GM21526 (cell line): ENCODE data around the gene ZNF629.
A peak's percentile ranks its signal among the peaks of the same experiment; 100 is the strongest.

Experiments
- ATAC-seq: cut with Tn5 transposase; IDR thresholded peaks from one replicate; pipeline ENCODE4 v1.9.1; 2021; ENCODE audit warnings: moderate library complexity; ENCODE audit not compliant: unreplicated experiment, low FRiP score

Gene ZNF629

DNA sequence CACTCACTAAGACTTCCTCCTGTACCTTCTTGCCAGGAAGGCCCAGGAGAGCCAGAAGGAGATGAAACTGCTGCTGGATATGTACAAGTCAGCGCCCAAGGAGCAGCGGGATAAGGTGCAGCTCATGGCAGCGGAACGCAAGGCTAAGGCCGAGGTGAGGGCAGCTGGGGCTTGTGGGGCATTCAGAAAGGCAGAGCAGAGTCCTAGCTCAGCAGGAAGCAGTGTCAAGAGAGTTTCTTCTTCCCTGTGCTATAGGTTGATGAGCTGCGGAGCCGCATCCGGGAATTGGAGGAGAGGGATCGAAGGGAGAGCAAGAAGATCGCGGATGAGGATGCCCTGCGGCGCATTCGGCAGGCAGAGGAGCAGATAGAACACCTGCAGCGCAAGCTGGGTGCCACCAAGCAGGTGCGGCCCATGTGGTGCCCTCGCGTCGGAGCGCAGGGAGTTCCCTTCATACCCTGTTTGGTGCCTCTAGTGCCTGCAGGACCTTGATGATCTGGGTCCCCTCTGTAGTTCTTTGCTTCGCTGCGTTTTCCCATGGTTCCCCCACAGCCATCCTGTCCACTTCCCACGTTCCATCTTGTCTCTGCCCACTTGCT, 18.3 kb downstream of the ZNF629 start:
- ATAC-seq: no peak

DNA sequence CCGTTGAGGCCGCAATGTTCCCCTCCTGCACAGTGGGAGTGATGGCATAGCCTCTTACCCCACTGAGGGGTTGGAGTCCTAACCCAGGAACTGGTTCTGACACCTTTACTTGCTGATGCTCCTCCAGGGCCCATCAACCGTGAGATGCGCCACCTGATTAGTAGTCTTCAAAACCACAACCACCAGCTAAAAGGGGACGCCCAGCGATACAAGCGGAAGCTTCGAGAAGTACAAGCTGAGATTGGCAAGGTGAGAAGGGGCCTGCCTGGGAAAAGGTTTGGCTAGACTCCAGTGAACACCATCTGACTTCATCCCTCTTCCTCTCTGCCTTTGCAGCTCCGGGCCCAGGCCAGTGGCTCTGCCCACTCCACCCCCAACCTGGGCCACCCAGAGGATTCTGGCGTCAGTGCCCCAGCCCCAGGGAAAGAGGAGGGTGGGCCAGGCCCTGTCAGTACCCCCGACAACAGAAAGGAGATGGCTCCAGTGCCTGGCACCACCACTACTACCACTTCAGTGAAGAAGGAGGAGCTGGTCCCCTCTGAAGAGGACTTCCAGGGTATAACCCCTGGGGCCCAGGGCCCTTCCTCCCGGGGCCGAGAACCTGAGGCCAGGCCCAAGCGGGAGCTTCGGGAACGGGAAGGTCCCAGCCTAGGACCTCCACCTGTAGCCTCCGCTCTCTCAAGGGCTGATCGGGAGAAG, 19.1 kb downstream of the ZNF629 start:
- ATAC-seq: no peak

DNA sequence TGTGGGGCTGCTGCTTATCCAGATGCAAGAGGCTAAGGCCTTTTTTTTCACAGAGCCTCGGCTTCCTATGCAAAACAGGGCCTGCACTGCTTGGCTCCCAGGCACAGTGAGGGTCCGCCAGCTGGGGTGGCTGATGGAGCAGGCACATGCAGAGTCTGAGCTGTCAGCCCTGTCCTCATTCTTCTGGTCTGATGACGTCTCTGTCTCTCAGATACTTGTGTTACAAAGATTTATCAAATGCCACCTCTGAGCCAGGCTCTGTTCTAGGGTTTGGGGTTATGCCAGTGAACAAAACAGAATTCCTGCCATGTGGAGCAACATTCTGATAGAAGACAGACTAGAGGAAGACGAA, 20.1 kb downstream of the ZNF629 start:
- ATAC-seq: no peak

DNA sequence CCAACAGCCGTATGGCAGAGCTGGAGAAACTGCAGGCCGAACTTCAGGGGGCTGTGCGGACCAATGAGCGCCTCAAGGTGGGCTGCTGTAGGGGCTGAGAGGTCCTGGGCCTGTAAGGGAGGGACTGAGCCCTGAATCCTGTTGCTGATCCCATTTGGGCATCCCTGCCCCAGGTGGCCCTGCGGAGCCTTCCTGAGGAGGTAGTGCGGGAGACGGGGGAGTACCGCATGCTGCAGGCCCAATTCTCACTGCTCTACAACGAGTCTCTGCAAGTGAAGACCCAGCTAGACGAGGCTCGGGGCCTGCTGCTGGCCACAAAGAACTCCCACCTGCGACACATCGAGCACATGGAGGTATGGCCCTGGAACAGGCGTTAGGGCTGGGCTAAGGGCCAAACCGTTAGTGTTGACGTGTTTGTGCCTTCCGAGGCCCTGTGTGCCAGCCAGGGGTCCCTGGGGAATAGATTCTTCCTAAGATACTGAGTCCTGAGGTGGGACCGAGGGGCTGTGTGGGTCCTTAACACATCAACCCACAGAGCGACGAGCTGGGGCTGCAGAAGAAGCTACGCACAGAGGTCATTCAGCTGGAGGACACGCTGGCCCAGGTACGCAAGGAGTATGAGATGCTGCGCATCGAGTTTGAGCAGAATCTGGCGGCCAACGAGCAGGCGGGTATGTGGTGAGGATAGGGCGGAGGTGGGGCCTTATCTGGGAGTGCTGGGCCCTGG, 20.6 kb downstream of the ZNF629 start:
- ATAC-seq: no peak

DNA sequence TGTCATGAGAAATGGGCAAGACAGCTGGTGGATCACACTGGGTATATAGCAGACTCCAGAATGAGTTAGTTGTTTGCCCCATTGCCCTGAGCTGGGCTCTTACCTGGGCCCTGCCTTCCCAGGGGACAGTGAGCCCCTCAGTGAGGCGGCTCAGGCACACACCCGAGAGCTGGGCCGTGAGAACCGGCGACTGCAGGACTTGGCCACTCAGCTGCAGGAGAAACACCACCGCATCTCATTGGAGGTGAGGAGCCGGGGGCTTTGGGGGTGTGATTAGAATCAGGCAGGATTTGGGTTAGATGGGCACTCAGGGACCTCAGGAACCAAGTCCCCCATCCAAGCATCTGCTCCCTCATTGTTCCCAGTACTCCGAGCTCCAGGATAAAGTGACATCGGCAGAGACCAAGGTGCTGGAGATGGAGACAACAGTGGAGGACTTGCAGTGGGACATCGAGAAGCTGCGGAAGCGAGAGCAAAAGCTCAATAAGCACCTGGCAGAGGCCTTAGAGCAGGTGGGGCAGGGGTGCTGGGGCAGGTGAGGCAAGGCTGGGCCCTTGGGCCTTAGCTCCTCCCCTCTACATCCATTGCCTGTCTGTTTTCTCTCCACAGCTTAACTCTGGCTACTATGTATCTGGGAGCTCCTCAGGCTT, 22.1 kb downstream of the ZNF629 start:
- no peak for ATAC-seq

DNA sequence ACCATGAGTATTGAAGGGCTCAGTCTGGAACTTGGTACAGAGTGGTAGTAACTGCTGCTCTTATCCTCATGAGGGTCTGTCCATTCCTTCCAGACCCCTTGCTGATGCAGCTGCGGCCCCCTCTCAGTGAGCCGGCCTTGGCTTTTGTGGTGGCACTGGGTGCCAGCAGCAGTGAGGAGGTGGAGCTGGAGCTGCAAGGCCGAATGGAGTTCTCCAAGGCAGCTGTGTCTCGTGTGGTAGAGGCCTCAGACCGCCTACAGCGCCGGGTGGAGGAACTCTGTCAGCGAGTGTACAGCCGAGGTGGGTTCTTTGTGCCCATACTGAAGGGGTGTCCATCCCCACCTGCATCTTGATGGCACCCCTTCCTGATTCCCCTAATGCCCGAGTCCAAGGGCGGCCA, 22.9 kb downstream of the ZNF629 start:
- ATAC-seq: no peak

DNA sequence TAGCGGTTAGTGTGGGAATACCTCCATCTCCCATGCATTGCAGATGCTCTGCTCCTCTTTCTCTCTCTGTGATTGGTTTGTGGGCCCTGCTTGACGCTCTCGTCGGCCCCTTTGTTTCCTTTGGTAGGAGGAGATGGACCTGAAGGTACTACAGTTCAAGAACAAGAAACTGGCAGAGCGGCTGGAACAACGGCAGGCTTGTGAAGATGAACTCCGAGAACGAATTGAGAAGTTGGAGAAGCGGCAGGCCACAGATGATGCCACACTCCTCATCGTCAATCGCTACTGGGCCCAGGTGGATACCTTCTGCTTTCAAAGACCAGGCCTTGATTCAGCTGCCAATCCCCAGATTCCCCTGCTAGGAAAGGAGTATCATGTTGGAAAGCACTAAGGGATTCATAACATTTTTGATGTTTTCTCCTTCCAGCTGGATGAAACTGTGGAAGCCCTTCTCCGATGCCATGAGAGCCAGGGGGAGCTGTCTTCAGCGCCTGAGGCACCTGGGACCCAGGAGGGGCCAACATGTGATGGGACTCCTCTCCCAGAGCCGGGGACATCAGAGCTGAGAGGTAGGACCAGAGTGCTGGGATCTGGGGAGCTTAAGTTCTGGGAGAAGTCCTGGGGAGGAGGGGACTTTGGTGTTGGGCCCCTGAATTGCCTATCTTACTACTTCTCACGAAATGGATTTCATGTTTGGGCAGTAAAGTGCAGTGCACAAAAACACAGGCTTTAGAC, 23.8 kb downstream of the ZNF629 start:
- no peak for ATAC-seq

DNA sequence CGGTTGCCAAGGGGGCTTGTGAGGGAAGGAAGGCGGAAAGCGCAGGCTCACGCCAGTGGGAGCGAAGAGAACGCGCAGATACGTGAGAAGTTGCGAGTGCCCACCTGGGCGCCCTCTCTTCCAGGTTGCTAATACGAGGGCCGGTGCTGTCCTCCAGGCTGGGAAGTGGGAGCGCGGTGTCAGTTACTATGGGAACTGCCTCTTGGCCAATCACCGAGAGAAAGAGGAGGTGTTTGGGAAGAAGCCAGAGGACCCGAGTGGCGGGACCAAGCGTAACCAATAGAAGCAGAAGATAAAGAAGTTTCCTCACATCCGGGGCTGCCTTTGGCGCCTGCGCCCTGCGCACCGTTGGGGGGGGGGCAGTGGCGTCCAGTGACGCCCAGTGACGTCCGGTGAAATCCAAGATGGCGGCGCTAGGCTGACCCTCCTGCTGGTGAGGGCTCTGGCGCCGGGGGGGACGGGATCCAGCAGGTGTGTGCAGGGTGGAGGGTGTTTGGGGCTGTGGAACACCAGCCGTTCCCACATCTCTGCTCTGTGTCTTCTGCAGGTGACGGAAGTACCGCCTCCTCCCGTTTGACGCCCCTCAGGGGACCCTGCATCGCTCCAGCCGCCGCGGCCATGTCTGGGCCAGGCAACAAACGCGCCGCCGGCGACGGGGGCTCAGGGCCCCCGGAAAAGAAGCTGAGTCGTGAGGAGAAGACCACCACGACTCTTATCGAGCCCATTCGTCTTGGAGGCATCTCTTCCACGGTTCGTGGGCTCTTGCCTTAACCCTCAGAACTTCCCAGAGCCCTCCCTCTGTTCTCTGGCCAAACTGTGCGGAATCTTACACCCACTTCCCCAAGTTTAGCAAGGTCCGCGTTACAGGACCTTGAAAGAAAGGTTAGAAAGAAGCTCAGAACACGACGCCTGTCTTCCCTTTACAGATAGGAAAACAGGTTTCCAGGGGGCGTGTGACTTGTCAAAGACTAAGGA, 24.8 kb downstream of the ZNF629 start, which contains the start of the genes CFAP119 and RNF40:
Gene CFAP119 (minus strand): TSS at position 135 of the 975 bp plus-strand sequence. CDS start 314 bp downstream, outside the sequence.
Gene RNF40 (plus strand): TSS at position 395 of the 975 bp plus-strand sequence. CDS start 224 bp downstream, at position 619.
- peak; percentile 72 for ATAC-seq

DNA sequence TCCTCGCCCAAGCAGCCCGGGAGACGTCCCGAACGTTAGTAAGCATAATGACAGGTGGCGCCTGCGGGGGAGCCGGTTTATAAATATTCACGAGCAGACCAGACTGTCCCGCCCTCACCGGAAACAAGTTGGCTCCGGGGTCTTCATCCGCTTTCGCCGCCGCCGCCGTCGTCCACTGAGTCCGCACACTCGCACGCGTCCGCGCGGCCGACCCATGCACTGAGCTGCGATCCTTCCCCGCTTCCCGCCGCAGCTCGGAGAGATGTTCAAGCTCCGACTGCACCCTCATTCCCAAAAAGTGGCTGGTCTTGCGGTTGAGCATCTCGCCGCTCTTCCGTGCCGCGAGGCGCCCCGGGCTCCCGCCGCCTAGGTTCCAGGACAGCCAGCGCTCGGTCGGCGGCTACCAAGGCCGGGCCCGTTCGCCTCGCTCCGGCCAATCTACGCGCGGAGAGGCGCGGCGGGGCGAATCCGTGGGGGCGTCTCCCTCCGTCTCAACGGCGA, 25.5 kb downstream of the ZNF629 start:
- peak; percentile 7 for ATAC-seq

DNA sequence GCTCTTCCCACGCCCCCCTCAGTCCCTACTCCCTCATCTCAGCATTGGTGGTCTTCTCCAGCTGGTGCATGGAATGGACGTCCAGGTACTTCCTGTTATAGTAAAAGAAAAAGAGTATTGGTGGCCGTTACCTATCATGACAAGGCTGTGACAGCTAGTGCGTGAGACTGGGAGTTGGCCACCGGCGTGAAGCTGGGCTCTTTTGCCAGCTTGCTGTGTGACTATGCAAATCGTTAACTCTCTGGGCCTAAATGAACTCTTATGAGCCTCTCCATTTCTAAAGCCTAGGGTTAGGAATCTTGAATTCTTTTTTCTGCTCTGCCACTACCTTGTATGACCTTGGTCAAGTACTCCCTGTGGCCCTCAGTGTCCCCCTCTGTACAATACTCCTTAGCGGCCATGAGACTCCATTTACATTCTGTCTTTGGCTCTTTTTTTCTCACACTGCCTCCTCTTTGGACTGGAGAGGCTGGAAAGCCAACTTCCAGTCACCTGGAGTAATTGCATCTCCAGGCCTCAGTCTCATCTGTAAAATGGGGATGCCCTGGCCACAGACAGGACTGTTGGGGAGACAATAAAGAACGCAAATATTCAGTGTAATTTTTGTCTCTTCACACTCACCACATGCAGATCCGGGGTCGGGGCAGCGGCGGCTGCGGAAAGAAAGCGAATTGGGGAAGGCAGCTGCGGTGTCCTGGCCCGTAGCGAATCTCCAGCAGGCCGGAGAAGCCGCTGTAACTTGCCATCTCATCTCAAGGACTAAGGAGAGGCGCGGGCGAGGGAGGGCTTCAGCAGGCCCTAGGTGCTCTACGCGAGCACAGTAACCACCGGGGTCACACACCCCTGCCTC, 26.2 kb downstream of the ZNF629 start:
- no peak for ATAC-seq

DNA sequence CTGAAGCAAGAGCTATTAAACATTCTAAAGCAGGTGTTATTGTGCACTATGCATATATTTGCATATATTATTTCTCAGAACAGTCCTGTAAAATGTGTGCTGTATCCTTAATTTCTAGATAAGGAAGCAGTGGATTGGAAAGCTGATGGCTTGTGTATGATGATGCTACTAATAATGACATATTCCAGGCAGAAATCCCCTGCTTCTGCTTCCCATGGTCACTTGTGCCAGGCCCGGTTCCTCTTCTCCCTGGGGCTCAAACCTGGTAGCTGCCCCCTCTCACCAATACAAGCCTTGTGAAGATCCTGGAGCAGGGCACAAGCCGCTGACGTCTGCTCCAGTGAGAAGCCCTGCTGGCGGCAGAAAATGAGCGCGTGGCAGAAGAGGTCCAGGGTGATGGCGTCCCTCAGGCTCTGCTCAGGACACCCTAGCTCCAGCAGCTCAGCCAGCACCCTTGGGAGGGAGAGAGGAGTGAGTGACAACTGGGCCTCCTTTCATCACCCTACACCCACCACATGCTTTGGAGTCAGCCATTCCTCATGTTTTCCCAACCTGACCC, 26.9 kb downstream of the ZNF629 start:
- no peak for ATAC-seq

DNA sequence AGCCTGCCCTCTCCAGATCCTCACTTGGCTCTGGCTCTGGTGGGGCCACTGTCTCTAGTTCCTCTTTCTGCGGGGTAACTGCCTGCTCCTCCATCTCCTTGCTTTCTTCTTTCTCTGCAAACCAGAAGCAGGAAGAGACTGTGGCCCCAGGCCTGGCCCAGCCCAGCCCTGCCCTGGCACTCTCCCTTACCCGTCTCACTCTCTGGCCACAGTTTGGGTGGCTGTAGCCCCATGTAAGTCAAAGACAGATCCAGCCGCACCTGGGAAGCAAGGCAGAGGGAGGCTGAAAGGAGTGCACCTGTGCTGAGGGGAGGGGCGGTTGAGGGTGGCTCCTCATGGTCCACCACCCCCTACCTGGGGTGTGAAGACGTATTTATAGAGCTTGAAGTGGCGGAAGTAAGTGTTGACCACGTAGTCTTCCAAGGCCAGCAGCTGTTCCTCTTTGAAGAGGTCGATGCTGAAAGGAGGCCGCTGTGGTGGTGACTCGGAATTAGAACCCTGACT, 28.0 kb downstream of the ZNF629 start:
- ATAC-seq: no peak

DNA sequence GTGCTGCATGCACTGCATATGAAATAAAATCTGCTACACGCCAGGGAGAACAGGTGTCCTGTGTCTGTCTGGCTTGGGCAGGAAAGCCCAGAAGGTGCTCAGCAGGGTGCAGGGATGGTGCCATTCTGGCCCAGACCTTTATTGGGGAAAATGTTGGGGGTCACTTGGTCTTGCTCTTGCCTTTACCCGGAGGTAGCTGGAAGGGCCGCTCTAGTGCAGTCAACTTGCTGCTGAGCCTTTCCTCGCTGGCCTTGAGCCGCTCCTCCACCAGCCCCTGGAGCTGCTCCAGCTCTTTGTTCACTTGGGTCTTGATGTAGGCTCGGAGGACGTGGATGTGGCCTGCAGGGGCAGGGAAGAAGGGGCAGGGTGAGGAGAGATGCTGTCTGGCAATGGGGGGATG, 29.7 kb downstream of the ZNF629 start:
- ATAC-seq: no peak

DNA sequence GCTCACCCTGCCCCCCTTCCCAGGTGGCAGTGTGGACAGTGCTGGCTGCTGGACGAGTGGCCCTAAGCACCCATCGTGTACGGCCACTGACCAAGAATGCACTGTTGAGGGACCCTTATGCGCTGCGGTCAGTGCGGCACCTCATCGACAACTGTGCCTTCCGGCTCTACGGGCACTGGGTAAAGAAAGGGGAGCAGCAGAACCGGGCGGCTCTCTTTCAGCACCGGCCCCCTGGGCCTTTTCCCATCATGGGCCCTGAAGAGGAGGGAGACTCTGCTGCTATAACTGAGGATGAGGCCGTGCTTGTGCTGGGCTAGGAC, 30.3 kb downstream of the ZNF629 start:
- ATAC-seq: no peak

DNA sequence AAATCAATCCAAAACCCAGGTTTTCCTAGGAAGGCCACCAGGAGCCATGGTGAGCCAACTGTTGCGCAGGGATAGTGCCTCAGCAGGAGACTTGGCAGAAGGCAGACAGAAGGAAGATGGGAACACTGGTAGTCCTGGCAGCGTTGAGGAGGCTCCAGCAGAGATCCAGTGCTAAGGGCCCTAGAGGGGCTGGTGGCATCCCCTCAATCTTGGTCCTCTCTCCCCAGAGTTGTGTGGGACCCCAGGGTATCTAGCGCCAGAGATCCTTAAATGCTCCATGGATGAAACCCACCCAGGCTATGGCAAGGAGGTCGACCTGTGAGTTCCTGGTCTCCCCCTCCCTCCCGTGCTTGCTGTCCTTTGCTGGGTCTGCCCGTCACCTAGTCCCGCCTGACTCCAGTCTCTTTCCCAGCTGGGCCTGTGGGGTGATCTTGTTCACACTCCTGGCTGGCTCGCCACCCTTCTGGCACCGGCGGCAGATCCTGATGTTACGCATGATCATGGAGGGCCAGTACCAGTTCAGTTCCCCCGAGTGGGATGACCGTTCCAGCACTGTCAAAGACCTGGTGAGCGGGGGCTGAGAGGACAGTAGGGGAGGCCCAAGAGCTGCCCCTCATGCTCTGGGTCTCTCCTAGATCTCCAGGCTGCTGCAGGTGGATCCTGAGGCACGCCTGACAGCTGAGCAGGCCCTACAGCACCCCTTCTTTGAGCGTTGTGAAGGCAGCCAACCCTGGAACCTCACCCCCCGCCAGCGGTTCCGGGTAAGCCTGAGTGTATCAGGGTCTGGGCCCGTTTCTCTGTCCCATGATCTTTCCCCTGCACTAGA, 30.8 kb downstream of the ZNF629 start:
- ATAC-seq: no peak

DNA sequence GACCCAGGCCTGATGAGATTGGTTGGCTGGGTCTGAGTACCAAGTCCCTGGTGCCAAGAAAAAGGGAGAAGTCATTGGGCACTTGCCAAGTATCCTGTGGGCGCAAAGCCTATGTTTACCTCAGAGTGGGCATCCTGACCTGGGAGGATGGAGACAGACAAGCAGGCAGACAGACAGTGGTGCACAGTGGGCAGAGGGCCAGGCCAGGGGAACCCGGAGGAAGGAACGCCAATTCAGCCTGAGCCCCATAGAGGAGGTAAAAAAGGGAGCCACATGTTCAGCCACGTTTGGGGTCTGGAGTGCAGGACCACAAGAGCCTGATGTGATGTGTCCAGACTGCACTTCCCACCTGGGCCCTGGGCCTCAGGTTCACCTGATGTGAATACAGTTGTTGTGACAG, 33.4 kb downstream of the ZNF629 start:
- no peak for ATAC-seq

DNA sequence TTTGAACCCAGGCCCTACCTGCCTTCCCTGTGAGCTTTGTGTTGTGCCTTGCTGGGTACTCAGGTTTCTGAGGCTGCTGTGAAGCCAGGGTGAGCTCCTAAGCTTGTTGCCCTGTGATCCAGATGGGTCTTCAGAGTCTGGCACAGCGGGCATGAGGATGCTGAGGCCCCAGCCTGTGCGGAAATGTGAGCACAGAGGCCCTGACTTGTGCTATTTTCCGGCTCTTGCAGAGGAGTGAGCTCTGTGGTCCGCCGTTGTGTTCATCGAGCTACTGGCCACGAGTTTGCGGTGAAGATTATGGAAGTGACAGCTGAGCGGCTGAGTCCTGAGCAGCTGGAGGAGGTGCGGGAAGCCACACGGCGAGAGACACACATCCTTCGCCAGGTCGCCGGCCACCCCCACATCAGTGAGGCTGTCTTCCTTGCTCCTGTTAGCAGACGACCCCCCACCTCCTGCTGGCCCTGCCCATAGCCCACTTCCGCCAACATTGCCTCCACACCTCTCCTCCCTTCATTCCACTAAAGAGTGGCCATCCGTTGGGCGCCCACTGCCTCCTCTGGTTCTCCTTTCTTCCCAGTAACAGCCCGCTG, 36.0 kb downstream of the ZNF629 start:
- no peak for ATAC-seq
